Fibroblast of the aortic adventitia (primary cell): ENCODE measurements around the gene CACNA2D3. TPM values are rescaled to one million over a fixed set of nuclear protein-coding genes. Genes with fewer than 3 reads are reported as not detected.
A peak's percentile ranks its signal among the peaks of the same experiment; 100 is the strongest.

Experiments
- DNase-seq: peaks from one replicate; pipeline ENCODE4 v3.0.0-alpha.2; 2010; ENCODE audit warnings: low read depth
- H3K4me3 ChIP-seq: 2 replicates; pipeline ENCODE4 v1.5.1; 2011; ENCODE audit warnings: low read depth, mild to moderate bottlenecking, control low read depth, low read length, moderate library complexity
- total RNA-seq: library from RNA; depleted of rRNA; stranded (reverse); fragments of >200 nt; gene quantifications from 2 replicates; pipeline ENCODE4 v1.2.3, GENCODE V29; 2012; ENCODE audit warnings: low replicate concordance
- TF ChIP-seq, protein P1 (sequence below): IDR thresholded peaks from 2 replicates; pipeline ENCODE4 v1.5.1; 2011; ENCODE audit warnings: mild to moderate bottlenecking, low read length, control low read depth, inconsistent platforms; ENCODE audit not compliant: insufficient read depth

The CACNA2D3 gene
- total RNA-seq, 1 donor, result 0.45 TPM

DNA sequence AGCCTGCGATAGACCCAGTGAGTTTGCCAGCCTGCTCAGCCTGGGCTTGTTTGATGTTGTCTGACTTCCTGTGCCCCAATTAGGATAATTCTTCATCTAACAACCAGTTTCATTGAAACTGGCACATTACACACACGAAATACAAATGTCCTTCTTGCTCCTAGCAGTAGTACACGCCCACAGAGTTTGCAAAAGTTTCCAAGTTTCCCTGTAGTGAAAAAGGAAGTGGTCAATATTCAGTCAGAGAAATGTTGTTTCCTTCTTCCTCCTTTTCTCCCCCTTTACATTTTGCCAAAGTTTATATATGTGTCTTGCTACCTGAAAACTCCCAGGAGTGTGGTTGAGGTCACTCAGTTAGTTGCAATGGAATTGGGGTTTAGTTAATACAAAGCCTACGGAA is 863.9 kb downstream of the CACNA2D3 start:
- no peak for DNase-seq
- H3K4me3 ChIP-seq, result no peak overlapping the region
- TF ChIP-seq, protein P1, sequence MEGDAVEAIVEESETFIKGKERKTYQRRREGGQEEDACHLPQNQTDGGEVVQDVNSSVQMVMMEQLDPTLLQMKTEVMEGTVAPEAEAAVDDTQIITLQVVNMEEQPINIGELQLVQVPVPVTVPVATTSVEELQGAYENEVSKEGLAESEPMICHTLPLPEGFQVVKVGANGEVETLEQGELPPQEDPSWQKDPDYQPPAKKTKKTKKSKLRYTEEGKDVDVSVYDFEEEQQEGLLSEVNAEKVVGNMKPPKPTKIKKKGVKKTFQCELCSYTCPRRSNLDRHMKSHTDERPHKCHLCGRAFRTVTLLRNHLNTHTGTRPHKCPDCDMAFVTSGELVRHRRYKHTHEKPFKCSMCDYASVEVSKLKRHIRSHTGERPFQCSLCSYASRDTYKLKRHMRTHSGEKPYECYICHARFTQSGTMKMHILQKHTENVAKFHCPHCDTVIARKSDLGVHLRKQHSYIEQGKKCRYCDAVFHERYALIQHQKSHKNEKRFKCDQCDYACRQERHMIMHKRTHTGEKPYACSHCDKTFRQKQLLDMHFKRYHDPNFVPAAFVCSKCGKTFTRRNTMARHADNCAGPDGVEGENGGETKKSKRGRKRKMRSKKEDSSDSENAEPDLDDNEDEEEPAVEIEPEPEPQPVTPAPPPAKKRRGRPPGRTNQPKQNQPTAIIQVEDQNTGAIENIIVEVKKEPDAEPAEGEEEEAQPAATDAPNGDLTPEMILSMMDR, result no peak

DNA sequence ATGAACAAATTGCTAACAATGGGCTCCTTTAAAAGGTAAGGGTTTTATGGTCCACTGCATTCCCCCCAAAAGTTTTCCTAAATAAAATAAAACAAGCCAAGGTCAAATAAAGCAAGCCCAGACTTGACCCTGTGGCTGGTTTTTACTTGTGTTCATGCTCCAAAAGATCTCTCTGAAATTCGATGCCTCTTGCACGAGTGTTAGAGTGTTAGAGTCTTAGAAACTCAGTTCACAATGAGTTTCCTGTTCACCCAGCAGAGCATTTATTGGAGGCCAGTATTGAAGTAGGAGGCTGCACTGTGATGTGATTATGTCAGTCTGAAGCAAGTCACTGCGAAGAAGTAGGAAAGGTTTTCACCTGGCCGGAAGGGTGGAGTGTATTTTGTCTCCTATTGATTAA is 865.4 kb downstream of the CACNA2D3 start:
- no peak for DNase-seq
- TF ChIP-seq, protein P1, result no peak
- H3K4me3 ChIP-seq, result no peak overlapping the region

DNA sequence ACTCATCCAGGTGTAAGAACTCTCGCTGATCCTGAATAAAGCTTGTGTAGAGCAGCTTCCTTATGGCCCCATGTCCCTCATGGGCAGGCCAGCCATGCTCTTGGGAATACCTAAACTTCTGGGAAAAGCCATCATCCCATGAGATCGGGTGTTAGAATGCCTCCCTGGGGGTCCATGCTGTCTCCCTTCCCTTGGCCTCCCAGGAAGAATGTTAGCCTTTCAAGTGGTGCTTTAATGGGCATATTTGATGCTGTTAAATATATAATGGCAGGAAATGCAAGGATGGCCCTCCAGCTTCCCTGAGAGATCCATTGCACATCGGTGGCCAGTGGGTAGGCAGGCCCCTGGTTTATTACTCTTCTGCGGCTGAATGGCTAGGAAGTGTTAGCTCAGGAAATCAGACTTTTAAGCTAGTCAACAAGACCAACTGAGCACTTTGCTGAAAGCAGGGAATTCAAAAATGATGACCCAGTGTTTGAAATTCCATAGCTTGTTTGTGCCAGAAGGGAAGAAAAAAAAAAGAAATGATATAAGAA is 866.0 kb downstream of the CACNA2D3 start:
- no peak for DNase-seq
- TF ChIP-seq, protein P1, result no peak
- H3K4me3 ChIP-seq, result no peak overlapping the region

DNA sequence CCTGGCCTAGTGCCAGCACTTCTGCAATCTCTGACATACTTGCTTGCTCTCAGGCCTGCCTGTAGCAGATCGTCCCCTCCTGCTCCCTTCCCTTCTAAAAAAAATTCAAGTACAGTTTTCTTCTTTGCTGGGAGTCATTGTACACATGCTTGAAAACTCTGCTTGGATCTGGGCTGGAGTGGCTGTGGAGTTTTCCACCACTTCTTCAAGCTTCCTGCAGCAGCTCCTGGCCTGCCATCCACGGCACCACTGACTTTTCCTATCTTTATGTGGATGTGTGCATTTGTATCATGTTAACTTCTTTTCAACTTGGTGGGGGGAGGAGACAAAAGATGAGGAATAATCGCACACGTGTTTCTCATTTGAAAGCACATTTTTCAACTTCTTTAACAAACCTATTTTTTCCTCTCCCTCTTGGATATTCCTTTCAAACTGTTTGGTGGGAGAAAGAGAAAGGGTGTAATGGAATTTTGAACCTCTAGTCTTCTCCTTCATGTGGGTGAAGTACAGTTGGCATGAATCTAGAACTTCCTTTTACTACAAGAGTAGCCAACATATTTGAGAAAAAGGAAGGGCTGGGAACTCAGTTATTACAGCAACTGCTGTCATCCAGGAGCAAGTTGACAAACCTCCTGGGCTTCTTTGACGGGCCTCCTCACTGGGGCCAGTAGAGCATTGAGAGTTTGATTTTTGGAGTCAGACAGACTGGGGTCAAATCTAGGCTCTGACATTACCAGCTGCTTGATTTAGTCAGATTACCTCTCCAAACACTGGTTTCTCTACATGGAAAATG is 866.7 kb downstream of the CACNA2D3 start:
- no peak overlapping the region for H3K4me3 ChIP-seq
- DNase-seq, result peak; percentile 93
- TF ChIP-seq, protein P1, result no peak

DNA sequence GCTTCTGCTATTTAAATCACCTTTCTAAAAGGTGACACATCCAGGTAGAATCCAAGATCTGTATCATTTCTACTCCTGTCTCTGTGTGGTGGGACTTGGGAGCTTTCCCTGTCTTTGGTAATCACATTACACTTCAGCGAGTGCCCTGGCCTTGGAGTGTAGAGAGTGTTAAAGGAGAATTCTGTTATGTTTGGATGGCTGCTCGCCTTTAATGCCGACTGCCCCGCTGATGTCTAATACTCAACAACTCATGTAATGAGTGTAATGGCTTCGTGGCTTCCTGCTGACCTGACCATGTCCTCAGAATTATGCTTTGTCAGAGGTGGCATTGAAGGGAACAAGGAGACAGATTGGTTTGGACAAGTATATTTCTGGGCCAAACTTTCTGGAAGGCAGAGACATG is 871.8 kb downstream of the CACNA2D3 start:
- TF ChIP-seq, protein P1, result no peak
- H3K4me3 ChIP-seq, result no peak overlapping the region
- DNase-seq, result no peak

DNA sequence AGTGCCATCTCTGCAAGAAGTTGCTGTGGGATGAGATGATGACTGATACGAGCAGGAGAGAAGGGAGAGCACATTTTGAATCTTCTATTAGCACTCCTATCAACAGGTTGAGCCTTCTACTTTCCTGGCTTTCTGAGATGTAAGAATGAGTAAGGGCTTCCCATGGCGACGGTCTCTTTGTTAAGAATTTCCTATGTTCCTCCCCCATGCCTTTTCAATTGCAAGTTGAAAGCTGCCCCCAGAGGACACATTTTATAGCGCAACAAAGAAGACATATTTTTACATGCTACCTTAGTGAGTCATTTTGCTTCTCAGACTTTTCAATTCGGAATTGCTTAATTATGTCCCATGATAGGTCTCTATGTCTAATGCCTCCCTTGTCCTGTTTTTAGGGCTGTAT is 876.8 kb downstream of the CACNA2D3 start:
- H3K4me3 ChIP-seq, result no peak overlapping the region
- TF ChIP-seq, protein P1, result peak; percentile 58
- peak; percentile 88 for DNase-seq
